Endothelial cell (in vitro differentiated cells): ENCODE measurements around the gene STARD13. TPM values are rescaled to one million over a fixed set of nuclear protein-coding genes. Genes with fewer than 3 reads are reported as not detected.

Source experiments
- DNase-seq: peaks from one replicate; pipeline ENCODE4 v3.0.0; 2021; ENCODE audit warnings: low spot score
- H3K27ac Mint-ChIP-seq: one replicate; pipeline ENCODE4 v1.8.0; 2021; ENCODE audit warnings: mixed read lengths, inconsistent platforms; ENCODE audit not compliant: unreplicated experiment
- H3K27me3 Mint-ChIP-seq: one replicate; pipeline ENCODE4 v1.8.0; 2021; ENCODE audit warnings: mild to moderate bottlenecking, moderate library complexity, mixed read lengths, inconsistent platforms; ENCODE audit not compliant: unreplicated experiment
- H3K36me3 Mint-ChIP-seq: one replicate; pipeline ENCODE4 v1.8.0; 2021; ENCODE audit warnings: mild to moderate bottlenecking, low read depth, mixed read lengths, inconsistent platforms; ENCODE audit not compliant: unreplicated experiment
- H3K4me1 Mint-ChIP-seq: one replicate; pipeline ENCODE4 v1.8.0; 2021; ENCODE audit warnings: mild to moderate bottlenecking, mixed read lengths, inconsistent platforms; ENCODE audit not compliant: unreplicated experiment
- H3K4me3 Mint-ChIP-seq: one replicate; pipeline ENCODE4 v1.8.0; 2021; ENCODE audit warnings: mild to moderate bottlenecking, mixed read lengths, inconsistent platforms; ENCODE audit not compliant: unreplicated experiment
- H3K9me3 Mint-ChIP-seq: one replicate; pipeline ENCODE4 v1.8.0; 2021; ENCODE audit warnings: mixed read lengths, inconsistent platforms; ENCODE audit not compliant: unreplicated experiment
- CTCF ChIP-seq: fragments of 200-600 bp; sonication (generic); IDR thresholded peaks from one replicate; pipeline ENCODE4 v1.5.0; 2021; ENCODE audit warnings: antibody characterized with exemption; ENCODE audit not compliant: unreplicated experiment
- total RNA-seq: library from RNA; stranded (reverse); fragmentation: NEBNext Ultra II Directional; extraction: Animal tissue kit (Norgen Biotek cat#: 25700); gene quantifications from one replicate; pipeline ENCODE4 v1.2.1, GENCODE V29; 2021; ENCODE audit not compliant: unreplicated experiment

STARD13 gene
- total RNA-seq, 1 donor from 2014 or later, result 63.8 TPM

- H3K4me1 Mint-ChIP-seq, result peaks cover 39% of the 10 kb centered on the region
Measured at GRCh38 chr13:33229446-33230177, 55.9 kb downstream of the STARD13 start.

GRCh38 chr13:33228648-33229445 lies 56.7 kb downstream of the STARD13 start:
- Mint-ChIP-seq H3K9me3 (no peaks in the 10 kb centered on the region), H3K36me3 (peaks cover 28% of the 10 kb centered on the region), H3K27me3 (peaks cover 2% of the 10 kb centered on the region), H3K27ac (peak overlapping the region; percentile 92), H3K4me3 (no peak overlapping the region), H3K4me1 (peaks cover 35% of the 10 kb centered on the region)
- peak; percentile 78 for TF ChIP-seq CTCF
- DNase-seq, result no peak

More at GRCh38 chr13:33229446-33230177, 55.9 kb downstream of the STARD13 start:
- Mint-ChIP-seq H3K36me3 (peaks cover 32% of the 10 kb centered on the region), H3K4me3 (no peak overlapping the region), H3K9me3 (peaks cover 5% of the 10 kb centered on the region), H3K27ac (peak overlapping the region; percentile 92), H3K27me3 (peaks cover 4% of the 10 kb centered on the region)
- no peak for DNase-seq
- TF ChIP-seq CTCF, result no peak

- H3K36me3 Mint-ChIP-seq, result peaks cover 22% of the 10 kb centered on the region
Measured at GRCh38 chr13:33227927-33228647, 57.5 kb downstream of the STARD13 start.

GRCh38 chr13:33224686-33225085 lies 60.9 kb downstream of the STARD13 start:
- H3K9me3 Mint-ChIP-seq, result no peaks in the 10 kb centered on the region
- no peaks in the 10 kb centered on the region for H3K27me3 Mint-ChIP-seq
- peaks cover 17% of the 10 kb centered on the region for H3K4me1 Mint-ChIP-seq
- no peak for TF ChIP-seq CTCF
- H3K36me3 Mint-ChIP-seq, result peaks cover 12% of the 10 kb centered on the region
- no peak overlapping the region for H3K4me3 Mint-ChIP-seq
- no peak for DNase-seq
- no peak overlapping the region for H3K27ac Mint-ChIP-seq

More at GRCh38 chr13:33227927-33228647, 57.5 kb downstream of the STARD13 start:
- Mint-ChIP-seq H3K9me3 (no peaks in the 10 kb centered on the region), H3K4me3 (no peak overlapping the region), H3K27ac (peak overlapping the region; percentile 21), H3K4me1 (peaks cover 32% of the 10 kb centered on the region), H3K27me3 (no peaks in the 10 kb centered on the region)
- no peak for DNase-seq
- no peak for TF ChIP-seq CTCF
